AG09309 (cell line): ENCODE measurements around the gene MYO16.

Experiments
- DNase-seq: peaks from one replicate; pipeline ENCODE4 v3.0.0-alpha.2; 2010; ENCODE audit warnings: low read depth
- H3K4me3 ChIP-seq: 2 replicates; pipeline ENCODE4 v1.5.1; 2011; ENCODE audit warnings: mild to moderate bottlenecking, low read depth, low read length, moderate library complexity; ENCODE audit not compliant: control insufficient read depth
- TF ChIP-seq, protein P1 (sequence below): IDR thresholded peaks from 2 replicates; pipeline ENCODE4 v1.5.1; 2011; ENCODE audit warnings: mild to moderate bottlenecking, low read depth, low read length, inconsistent platforms; ENCODE audit not compliant: insufficient read depth, control insufficient read depth; ENCODE audit errors: missing control alignments

Gene MYO16

GRCh38 chr13:108859197-108860012 lies 230.0 kb downstream of the MYO16 start:
- DNase-seq: peak; percentile 25
- H3K4me3 ChIP-seq: no peak overlapping the region
- TF ChIP-seq, protein P1, sequence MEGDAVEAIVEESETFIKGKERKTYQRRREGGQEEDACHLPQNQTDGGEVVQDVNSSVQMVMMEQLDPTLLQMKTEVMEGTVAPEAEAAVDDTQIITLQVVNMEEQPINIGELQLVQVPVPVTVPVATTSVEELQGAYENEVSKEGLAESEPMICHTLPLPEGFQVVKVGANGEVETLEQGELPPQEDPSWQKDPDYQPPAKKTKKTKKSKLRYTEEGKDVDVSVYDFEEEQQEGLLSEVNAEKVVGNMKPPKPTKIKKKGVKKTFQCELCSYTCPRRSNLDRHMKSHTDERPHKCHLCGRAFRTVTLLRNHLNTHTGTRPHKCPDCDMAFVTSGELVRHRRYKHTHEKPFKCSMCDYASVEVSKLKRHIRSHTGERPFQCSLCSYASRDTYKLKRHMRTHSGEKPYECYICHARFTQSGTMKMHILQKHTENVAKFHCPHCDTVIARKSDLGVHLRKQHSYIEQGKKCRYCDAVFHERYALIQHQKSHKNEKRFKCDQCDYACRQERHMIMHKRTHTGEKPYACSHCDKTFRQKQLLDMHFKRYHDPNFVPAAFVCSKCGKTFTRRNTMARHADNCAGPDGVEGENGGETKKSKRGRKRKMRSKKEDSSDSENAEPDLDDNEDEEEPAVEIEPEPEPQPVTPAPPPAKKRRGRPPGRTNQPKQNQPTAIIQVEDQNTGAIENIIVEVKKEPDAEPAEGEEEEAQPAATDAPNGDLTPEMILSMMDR: no peak

DNA sequence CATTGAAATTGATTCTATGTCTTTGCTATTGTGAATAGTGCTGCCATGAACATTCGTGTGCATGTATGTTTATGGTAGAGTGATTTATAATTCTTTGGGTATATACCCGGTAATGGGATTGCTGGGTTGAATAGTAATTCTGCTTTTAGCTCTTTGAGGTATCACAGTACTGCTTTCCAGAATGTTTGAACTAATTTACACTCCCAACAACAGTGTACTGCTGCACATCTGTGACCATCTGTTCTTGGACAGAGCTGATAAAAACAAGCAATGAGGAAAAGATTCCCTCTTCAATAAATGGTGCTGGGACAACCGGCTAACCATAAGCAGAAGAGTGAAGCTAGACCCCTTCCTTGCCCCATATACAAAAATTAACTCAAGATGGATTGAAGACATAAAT lies 231.0 kb downstream of the MYO16 start:
- TF ChIP-seq, protein P1: no peak
- no peak overlapping the region for H3K4me3 ChIP-seq
- DNase-seq: no peak

DNA sequence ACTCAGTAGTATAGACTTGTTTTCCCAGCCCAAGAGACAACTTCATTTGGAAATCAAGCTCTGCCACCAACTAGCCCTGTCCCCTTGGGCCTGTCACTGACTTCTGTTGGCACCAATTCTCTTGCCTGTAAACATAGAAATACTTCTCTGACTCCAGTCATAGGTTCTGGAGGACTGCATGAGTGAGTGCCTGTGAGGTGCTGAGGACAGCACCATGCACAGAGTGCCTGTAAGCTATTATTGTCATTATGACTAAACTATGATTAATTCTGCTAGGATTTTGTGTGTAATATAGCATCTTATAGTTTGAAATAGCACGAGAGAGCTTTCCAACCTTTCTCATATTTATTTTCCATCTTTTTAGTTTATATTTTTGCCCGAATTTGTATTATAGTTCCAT lies 247.9 kb downstream of the MYO16 start:
- TF ChIP-seq, protein P1: no peak
- no peak overlapping the region for H3K4me3 ChIP-seq
- no peak for DNase-seq

DNA sequence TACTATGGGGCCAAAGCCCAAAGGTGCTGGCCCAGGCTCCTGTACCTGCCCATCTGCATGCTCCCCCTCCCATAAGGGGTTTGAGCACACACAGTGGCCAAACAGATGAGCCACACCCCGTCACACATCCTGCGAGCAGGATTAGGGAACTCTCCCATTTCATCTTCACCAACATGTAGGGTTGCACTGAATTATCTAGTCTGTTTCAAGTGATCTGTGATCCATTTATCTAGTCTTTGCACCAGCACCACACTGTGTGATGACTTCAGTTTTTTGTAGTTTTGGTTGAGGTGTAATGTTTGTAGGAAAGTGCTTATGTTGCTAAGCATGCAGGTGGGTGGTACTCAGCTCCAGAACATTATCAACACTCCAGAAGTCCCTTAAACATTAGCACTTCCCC lies 249.3 kb downstream of the MYO16 start:
- DNase-seq: no peak
- TF ChIP-seq, protein P1: no peak
- H3K4me3 ChIP-seq: no peak overlapping the region

DNA sequence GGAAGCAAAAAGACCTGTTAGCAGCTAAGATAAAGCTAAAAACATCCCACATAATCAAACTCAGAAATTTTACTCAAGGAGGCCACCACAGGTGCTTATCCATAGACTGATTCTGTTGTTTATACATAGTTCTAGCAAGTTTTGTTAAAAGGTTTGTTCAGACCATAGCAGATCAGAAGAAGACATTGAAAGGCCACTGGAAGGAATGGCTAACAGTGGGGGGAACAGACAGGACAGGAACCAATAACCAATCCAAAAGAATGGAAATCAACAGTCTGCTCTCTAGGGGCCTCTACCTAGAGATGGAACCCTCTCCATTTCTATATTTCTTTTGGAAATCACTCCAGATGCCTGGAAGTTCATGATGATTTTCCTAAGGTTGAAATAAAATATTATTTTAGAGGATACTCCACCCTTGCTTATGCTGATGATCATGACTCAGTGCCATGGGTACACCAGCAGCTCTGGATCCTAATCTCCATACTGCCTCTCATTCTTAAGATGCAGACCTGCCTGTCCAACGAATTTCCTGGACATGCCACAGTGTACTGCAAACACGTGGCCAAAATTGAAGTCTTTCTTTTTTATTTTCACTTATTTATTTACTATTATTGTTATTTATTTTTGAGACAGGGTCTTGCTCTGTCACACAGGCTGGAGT lies 260.0 kb downstream of the MYO16 start:
- TF ChIP-seq, protein P1: no peak
- no peak overlapping the region for H3K4me3 ChIP-seq
- DNase-seq: no peak

DNA sequence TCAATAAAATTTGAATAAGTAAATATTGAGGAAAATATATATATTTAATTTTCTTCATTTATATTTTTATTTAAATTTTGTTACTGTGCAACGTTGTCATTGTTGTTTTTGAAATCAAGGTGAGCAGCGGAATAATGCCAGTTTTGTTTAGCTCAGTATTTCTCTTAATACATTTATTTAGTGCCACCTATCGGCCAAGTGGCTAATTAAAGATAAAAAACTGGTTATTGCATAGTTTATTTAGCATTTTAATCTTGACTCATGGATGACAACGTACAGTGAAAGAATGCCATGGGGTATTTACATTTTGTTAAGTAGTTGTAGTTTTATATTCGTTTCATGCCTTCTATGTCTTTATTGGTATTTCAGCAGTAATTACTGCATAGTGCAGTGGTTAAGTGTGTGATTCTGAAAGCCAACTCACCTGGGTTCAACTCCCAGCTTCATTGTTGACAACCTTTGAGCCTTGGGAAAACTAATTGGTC lies 265.9 kb downstream of the MYO16 start:
- no peak overlapping the region for H3K4me3 ChIP-seq
- TF ChIP-seq, protein P1: peak; percentile 37
- DNase-seq: no peak
